G401 (cell line): ENCODE measurements around the gene CCSER1. TPM values are rescaled to one million over a fixed set of nuclear protein-coding genes. Genes with fewer than 3 reads are reported as not detected.

Experiments used
- DNase-seq: peaks from one replicate; pipeline ENCODE4 v3.0.0-alpha.2; 2015; ENCODE audit warnings: low spot score
- in situ Hi-C: cut with HindIII; loops from 2 replicates; pipeline ENCODE4 v1.10.0; 2016; ENCODE audit warnings: low sequenced_read_pairs, mixed read lengths
- total RNA-seq: library from RNA; depleted of rRNA; stranded (reverse); fragments of >200 nt; shearing (Covaris generic); gene quantifications from 2 replicates; pipeline ENCODE4 v1.2.3, GENCODE V29; 2014

The CCSER1 gene
- total RNA-seq, 1 experiment from 2014 or later = 16.9 TPM

DNA sequence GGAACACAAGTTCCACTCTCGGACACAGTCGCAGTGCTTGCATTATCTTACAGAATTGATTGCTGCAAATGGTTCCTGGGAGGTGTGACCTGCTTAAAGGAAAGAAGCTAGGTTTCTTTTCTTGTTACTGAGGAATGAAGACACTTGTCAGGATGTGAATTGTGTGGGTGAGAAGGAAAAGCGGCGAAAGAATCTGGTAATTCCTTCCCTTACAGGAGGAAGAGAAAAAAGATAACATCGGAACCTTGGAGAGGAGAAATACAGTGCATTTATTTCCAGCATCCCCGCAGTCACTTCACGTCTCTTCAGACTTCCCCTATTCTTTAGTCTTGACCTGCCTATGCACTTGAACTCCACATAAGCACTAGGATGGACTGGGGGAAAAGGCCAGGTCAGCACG lies 389 bp upstream of the CCSER1 start:
- DNase-seq = no peak
- in situ Hi-C loops = no loop called here

DNA sequence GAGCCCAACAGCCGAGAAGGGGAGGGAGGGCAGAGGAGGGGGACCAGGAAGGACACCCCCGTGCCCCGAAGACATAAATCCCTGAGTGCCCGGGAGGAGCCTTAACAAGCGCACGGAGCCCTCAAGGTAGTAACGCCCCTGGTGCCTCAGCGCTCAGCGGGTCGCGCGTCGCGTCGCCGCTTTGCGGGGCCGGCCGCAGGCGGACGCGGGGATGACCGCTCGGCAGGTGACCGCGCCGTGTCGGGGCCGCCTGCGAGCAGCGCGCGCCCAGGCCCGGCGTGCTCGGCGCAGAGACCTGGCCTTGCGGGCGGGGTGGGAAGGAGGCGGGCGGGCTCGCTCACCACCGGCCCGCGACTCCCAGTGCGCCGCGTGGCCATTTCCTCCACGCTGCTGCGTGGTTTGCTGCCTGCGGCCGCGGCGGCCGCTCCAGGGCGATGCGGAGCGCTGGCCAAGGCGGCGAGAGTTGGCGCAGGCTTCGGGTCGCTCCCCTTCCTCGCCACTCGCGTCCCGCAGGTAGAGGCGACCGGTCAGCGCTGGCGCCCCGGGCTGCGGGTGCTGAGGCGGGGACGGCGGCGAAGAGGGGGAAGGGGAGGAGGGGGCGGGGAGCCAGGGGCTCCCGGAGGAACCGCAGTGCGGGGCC lies 632 bp downstream of the CCSER1 start:
- DNase-seq = peak; percentile 64

DNA sequence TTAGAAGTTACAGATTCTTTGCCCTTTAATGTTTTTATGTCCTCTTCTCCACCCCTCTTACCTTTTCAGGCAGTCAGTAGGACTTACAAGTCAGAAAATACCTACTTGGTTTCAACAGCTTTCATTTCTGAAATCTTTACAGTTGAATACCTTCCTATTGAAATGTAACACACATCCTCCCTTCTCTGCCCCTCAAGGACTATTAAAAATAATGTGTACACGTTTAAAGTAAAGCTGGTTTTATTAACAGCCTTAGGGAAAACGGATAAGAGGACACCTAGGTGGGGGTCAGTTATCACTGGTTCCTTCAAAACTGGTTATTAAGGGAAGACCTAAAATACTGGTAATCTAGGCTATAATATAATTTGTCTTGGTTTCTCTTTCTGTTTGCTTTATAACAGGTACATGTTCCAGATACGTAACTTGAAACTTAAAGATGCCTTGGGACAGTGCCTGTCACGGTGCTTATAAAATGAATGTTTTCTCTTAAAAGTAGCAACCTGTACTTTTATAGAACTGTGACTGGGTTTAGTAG lies 1.8 kb downstream of the CCSER1 start:
- DNase-seq = no peak
- in situ Hi-C loops = no loop called here

More for the DNA sequence above, 632 bp downstream of the CCSER1 start:
- in situ Hi-C loops = no loop called here

DNA sequence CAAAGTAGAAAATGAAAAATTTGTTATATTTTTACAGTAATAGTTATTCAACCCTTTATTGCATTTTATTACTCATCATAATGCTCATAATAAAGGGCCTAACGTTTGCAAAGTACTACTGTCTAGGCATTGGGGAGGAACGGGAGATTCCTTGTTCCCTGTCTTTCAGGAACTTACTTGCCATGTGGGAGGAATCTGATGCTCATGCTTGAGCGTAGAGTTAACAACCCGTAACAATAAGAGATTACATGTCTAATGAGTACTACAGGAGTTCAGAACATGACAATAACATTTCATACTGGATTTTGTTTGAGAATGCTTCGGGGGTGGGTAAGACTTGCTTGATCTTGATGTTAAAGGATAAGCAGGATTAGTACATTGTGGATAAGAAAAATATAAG lies 2.9 kb downstream of the CCSER1 start:
- no peak for DNase-seq
- in situ Hi-C loops = no loop called here

DNA sequence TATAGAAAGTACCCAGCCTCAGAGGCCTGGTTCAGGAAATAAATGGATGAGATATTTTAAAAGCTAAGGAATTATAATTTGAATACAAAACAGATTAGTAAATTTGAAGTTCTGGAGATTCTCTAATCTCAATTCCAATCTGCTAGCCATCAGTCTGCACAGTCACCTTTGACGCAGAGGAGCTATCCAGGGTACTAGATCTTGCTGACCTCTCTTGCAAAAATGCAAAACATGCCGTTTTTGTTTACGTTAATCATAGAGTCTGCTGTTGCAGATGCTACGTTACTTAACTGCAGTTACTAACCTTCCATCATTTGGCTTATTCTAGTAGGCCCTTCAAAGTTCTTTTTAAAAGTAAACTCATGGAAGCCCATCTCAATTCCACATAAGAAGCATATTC lies 10.4 kb downstream of the CCSER1 start:
- no peak for DNase-seq
- in situ Hi-C loops = no loop called here

DNA sequence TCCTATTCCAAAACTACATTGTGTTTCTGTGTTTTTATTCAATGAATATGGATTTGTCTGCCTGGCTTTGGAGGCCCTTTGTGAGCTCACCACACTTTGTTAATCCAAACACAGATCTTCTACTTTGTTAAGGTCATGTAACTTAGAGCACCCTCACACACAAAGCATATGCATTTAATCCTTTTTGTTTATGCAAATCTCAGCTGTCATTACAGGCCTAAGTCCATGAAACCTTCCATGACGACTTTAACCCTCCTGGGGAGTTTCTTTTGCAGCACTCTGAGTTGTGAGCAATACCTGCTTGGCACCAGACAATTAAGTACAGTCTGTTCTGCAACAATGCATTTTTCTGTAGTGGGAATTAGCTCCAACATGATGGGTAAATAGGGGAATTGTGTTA lies 14.9 kb downstream of the CCSER1 start:
- in situ Hi-C loops = no loop called here
- no peak for DNase-seq

DNA sequence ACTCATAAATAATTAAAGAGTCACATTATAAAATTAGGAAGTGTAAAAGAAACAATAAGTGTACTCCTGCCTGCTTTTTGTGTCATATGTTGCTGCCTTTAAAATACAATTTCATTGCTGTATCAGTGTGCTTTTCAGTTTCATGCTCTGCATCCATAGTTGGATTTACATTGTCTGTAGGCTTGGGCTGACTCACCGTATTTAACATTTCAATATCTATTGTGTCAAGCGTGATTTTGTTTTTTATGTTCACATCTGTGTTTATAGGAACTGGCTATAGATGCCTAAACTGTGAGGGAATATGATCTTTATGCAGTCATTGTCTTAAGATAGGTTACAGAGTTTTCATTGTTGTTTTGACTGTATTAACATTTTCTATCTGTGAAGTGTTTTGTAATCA lies 18.1 kb downstream of the CCSER1 start:
- in situ Hi-C loops = no loop called here
- DNase-seq = no peak

DNA sequence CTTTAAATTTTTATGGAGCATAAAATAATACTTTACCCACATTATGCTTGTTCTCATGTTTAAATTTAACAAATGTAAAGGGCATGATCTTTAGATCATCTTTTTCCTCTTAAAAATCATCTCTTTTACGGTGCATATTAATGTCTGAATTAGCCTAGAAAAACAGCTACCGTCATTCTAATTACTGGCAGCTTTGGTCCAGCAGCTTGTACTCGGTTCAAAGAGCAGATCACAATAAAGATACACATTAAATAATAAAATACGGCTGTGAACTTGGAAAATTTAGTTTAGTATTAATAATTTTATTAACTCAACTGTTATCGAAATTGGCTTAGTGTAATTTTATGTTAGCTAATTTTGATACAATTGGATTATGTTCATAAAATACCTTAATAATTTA lies 19.1 kb downstream of the CCSER1 start:
- in situ Hi-C loops = no loop called here
- DNase-seq = no peak

DNA sequence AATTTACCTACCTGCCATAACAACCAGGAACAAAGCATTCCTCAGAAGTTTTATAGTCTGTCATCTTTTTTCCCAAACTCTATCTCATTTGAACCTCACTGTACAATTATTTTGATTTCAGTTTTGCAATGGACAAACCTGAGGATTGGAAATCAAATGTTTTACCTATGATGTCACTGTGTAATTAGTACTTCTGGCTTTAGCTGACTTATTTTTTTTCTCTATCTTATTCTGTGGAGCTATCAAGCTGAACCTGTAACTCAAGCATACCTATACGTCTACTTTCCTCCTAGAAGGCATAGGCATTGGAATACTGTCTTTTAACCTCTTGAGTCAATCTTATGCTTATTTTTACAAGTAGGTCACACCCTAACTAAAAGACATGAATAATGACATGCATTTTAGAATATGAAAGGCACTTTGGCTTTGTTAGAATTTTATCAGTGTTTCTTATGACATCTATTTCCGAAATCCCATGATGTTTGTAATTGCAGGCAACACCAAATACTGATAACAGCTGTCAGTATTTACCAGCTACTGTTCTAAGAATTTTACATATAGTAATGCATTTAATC lies 21.5 kb downstream of the CCSER1 start:
- DNase-seq = no peak
- in situ Hi-C loops = no loop called here

DNA sequence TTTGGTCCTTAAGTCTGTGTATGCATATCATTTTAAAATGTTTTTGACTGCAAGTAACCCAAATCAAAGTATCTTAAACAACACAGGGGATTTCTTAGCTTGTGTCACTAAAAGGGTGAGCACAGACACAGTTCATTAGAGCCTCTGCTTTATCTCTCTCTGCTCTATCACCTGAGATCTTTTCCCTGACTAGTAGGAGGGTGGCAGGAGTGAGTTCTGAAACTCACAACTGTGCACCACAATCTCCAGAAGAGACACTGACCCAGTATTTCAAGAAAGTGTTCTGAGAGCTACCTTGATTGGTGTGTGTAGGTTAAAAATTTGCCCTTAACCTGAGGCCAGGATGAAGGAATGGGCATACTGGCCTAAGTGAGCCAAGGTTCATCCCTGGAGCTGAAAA lies 24.8 kb downstream of the CCSER1 start:
- no peak for DNase-seq
- in situ Hi-C loops = no loop called here

DNA sequence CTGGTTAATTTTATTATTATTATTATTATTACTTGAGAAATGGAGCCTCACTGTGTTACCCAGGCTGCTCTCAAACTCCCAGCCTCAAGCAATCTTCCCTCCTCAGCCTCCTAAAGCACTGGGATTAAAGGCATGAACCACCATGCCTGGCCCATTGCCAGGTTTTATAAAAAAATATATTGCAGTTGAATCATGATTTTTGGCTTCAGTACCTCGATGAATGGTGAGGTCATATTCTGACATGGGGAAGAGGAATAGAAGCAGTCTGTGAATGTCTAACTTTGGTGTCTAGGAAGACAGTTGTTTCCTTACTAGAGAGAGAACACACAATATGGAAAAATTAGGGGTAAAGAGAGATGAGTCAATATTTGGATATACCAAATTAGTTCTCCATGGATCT lies 32.0 kb downstream of the CCSER1 start:
- in situ Hi-C loops = no loop called here
- DNase-seq = no peak

DNA sequence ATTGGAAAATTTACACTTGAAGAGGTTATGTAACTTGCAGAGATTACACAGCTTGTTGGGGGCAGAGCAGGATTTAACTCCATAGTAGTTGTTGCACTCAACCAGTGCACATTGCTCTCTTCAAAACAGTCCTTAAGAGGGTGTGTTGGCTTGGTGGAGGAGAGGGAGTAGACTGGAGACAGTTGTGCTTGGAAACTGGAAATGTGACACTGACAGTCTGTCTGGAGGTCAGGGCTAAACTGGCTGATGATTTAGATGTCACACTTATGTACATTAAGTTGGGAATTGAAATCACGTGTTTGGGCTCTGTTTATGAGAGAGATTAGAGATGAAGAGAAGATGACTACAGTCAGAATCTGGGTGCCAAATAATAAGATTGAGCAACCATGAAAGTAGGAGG lies 32.9 kb downstream of the CCSER1 start:
- no peak for DNase-seq
- in situ Hi-C loops = no loop called here

DNA sequence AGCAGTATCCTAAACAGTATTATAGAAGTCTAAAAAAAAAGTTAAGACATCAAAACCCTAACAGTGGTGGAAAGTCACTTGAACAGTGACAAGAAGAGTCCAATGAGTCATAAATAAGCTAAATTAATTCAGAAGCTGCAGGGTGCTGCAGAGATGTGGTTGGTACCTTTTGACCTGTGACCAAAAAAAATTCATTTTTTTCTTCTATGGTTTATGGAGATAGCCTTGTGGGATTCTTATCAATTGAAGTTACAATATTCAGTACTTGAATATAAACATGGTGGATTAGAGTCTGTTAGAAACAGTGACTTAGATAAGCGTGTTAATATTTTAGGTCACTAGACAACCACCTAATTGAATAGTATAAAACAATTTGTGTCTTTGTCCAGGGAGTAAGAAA lies 35.4 kb downstream of the CCSER1 start:
- no peak for DNase-seq
- in situ Hi-C loops = no loop called here

DNA sequence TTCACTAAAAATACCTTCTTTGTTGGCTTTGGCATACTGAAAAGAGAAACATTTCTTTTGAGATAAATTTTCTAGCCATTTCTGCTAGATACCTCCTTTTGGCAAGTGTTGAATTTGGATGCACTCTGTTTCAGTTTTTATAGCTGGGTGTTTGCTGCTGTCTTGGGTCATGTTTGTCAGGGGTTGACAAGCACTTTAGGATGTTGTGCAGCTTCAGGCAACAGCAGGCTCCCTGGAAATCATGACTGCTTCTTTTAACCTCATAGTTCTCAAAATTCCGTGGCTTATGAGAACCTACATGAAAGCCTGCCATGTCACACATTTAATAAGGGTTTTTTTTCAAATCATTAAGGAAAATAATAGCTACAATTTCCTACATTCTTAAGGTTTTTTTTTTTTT lies 36.7 kb downstream of the CCSER1 start:
- DNase-seq = no peak
- in situ Hi-C loops = no loop called here

DNA sequence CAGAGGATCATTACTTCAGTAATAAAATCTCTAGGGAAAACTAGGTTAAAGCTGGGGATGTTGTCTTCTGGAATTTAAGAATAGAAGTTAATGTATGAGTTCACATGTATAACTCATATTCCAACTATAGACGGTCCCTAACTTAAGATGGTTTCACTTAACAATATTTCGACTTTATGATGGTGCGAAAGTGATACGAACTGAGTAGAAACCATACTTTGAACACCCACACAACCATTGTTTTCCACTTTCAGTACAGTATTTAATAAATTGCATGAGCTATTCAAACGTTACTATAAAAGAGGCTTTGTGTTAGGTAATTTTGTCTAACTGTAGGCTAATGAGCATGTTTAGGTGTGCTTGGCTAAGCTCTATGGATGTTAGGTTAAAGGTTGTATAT lies 38.7 kb downstream of the CCSER1 start:
- in situ Hi-C loops = no loop called here
- DNase-seq = no peak

DNA sequence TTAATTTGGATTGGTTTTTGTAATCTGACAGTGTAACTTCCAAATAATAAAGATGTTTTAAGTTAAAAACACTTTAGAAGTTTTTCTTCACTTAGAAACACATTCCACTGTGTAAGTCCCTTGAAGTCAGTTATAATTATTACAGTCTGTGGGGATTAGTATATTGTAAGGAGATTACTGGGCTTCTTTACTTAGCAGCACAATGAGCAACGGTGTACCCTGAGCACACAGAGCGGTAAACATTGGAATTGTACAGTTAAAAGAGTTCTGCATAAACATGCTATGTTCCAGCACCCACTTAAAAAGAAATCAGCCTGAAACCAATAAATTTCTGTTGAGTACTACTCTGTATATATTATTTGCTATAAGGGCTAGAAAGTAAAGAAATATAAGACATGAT lies 44.3 kb downstream of the CCSER1 start:
- in situ Hi-C loops = no loop called here
- no peak for DNase-seq

DNA sequence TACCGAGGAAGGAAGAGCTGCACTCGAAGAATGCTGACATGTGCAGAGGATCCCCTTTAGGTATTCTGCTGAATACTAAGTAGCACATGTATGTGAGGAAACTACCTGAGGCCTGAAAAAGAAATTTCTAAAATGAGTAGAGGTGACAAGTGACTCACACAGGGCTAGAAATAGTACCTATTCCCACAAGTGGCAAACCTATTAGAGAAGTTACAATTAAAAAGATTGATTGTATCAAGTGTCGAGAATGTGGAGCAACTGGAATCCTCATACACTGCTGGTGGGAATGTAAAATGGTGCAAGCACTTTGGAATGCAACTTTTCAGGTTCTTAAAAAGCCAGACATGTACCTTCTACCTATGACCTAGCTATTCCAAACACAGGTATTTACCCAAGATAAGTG lies 47.4 kb downstream of the CCSER1 start:
- in situ Hi-C loops = no loop called here
- no peak for DNase-seq

DNA sequence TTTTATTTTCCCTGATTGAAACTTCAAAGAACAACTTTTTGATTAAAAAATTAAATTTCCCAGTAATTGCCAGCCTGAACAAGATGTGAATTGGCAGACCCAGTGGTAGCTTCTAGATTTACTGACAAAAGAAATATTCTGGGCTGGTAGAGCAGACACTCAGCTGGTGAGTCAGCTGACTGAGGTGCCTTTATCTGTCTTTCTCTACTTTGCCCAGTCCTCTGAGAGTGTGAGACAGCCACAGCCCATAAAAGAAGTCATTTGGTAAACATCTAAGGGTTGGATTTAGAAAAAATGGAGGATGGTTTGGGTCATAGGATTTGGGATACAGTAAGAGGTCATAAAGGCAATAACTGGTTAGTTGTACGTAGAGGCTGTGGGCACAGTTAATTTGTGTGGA lies 54.5 kb downstream of the CCSER1 start:
- no peak for DNase-seq
- in situ Hi-C loops = no loop called here

DNA sequence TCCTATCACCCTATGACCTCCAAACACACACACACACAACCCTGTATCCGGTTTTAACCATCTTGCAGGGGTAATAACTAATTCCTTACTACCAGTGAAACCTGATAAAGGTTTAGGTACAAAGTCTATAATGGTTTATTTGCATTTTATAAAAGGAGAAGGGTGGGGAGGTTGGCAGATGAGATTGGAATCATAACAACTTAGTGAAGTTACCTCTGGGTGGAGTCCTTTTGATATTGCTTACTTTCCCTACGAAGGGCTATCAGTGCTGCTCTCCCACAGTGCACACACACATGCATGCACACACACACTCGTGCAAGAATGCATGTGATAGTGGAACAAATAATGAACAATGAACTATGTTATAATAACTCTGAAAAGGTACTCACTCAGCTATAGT lies 56.1 kb downstream of the CCSER1 start:
- in situ Hi-C loops = no loop called here
- DNase-seq = no peak

DNA sequence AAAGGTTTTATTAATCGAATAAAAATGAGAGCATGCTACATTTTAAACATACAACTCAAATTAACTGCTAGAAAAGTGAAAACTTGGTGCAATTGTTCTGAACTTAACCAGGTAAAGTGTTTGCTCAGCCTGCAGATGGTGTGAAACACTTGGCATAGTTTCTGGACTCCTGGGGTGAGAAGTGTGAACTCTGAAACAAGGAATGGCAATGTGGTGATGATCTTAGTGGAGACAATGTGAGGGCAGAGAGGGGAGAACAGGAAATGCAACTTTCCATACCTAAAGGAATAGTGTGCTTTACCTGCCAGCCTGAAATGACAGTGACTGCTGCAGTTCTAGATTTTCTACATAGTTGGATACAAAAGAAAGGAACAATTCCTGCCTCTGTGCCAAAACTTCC lies 57.4 kb downstream of the CCSER1 start:
- DNase-seq = no peak
- in situ Hi-C loops = no loop called here

DNA sequence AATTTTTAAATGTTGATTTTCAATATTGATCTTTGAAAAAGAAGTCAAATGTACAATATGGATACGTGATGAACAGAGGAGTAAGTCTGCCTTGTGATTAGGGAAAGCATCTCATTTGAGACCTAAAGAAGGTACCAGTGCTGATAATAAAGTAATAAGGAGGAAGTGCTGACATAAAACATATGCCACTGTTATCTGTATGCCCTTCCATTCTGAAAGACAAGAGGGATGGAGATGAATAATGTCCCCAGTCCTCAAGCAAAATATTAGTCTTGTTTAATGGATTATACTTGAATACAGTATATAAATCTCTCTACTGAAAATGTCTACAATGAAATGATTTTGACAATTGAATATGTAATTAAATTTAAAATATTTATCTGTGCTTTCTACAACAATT lies 58.2 kb downstream of the CCSER1 start:
- DNase-seq = no peak
- in situ Hi-C loops = no loop called here
